GM23248 (cell line): Measurements from ENCODE around the gene GCK.

Experiments used
- EZH2 ChIP-seq: fragments of 200-600 bp; sonication (generic); IDR thresholded peaks from 2 replicates; pipeline ENCODE4 v1.6.1; 2018; ENCODE audit warnings: antibody characterized with exemption, mild to moderate bottlenecking; ENCODE audit not compliant: insufficient read depth, poor library complexity, severe bottlenecking
- EZH2phosphoT487 ChIP-seq: fragments of 200-600 bp; sonication (generic); IDR thresholded peaks from 2 replicates; pipeline ENCODE4 v1.6.1; 2018; ENCODE audit warnings: antibody characterized with exemption, moderate library complexity, mild to moderate bottlenecking, low read depth; ENCODE audit not compliant: insufficient read depth

DNA sequence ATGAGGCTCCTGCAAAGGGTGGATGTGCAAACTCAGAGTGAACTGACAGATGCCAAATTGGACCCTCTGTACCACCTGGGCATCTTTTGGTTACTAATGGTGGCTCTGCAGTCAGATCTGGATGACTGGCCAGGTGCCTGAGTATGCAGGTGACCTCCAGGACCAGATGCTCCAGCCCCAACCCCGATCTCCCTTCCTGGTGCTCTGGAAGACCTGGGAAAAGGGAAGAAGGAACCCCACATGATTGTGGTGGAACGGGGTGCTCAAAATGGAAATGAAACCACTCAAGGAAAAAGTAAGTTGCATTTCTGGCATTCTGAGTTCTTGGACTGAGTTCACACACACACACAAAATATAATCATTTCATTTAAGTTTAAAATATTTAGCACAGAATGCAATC lies 94.9 kb downstream of the GCK start:
- TF ChIP-seq EZH2 (no peak), EZH2phosphoT487 (no peak)
